Measurements from ENCODE around the gene SDR39U1.
"Not testable (repeated sequence)": the region's sequence is repeated elsewhere in the genome, so short reads cannot be mapped to it uniquely, and the experiment has no call there.

Gene SDR39U1

DNA sequence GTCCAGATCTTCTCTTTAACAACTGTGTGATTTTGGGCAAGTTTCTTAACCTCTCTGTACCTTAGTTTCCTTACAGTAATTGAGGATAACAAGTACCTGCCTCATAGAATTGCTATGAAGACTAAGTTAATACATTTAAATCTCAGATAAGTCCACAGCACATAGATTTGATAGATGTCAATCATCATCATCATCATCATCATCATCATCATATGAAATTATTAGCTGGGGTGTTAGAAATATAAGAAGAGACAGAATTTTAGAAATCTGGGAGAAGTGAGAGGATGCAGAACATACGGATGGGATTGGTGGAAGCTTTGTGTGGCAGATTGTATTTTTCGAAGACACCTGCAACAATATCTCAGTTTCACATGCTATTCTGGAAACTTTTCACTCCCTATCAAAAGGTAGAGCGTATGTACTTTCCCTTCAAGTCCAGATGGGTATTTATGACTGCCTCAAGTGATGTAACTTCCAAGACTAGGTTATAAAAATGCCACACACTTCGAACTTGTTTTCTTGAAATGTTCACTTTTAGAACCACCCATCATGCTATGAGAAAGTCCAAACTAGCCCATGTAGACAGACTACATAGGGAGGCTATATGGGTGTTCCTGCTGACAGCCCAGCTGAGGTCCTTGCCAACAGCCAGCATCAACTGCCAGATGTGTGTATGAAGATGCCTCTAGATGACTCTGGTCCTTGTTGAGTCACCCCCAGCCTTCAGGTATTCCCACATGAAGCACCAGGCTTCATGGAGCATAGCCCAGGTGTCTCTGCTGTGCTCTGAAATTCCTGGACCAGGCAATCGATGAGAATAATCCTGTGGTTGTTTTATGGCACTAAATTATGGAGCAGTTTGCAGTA is 20.7 kb upstream of the SDR39U1 start:
- Histone ChIP-seq H3K4me3 (replicated peaks; ENCODE audit: low read depth, low read length) (no peak overlapping the region), H3K27me3 (replicated peaks; ENCODE audit: control insufficient read depth, insufficient read depth, low read length) (no peaks in the 10 kb centered on the region)
- TF ChIP-seq CTCF (IDR thresholded peaks at IDR 0.05; ENCODE audit: insufficient read depth, low read length, poor library complexity, severe bottlenecking), result no peak

DNA sequence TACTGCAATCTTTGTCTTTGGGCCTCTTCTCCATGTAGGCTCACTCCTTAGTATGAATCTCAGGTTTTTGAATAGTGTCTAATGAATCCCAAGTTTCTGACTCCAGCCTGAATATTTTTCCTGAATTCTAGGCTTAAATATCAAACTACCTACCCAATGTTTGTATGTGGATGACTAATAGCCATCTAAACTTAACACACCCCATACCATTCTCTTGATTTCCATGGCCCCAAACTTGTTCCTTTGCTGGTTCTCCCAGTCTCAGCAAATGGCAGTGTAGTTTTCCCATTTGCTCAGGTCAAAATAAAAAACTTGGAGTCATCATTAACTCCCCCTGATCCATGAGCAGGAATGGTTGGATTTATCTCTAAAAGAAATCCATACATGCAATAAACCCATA is 18.8 kb upstream of the SDR39U1 start:
- Histone ChIP-seq H3K36me3 (ENCODE audit: control insufficient read depth, insufficient read depth, low read length) (no peaks in the 10 kb centered on the region), H3K4me3 (replicated peaks; ENCODE audit: low read depth, low read length) (no peak overlapping the region), H3K27me3 (replicated peaks; ENCODE audit: control insufficient read depth, insufficient read depth, low read length) (no peaks in the 10 kb centered on the region)
- no peak for TF ChIP-seq CTCF (IDR thresholded peaks at IDR 0.05; ENCODE audit: insufficient read depth, low read length, poor library complexity, severe bottlenecking)
- DNase-seq (ENCODE audit: extremely low read depth, insufficient read length), result no peak

More for the DNA sequence above, 20.7 kb upstream of the SDR39U1 start:
- DNase-seq (ENCODE audit: extremely low read depth, insufficient read length), result no peak
- no peaks in the 10 kb centered on the region for H3K36me3 ChIP-seq (ENCODE audit: control insufficient read depth, insufficient read depth, low read length)

- Histone ChIP-seq H3K4me3 (replicated peaks; ENCODE audit: low read depth, low read length) (no peak overlapping the region), H3K36me3 (ENCODE audit: control insufficient read depth, insufficient read depth, low read length) (no peaks in the 10 kb centered on the region), H3K27me3 (replicated peaks; ENCODE audit: control insufficient read depth, insufficient read depth, low read length) (no peaks in the 10 kb centered on the region)
- TF ChIP-seq CTCF (IDR thresholded peaks at IDR 0.05; ENCODE audit: insufficient read depth, low read length, poor library complexity, severe bottlenecking), result no peak
- no peak for DNase-seq (ENCODE audit: extremely low read depth, insufficient read length)
Observed at GRCh38 chr14:24459331-24459730, 16.8 kb upstream of the SDR39U1 start.

GRCh38 chr14:24458736-24459135 is 16.2 kb upstream of the SDR39U1 start:
- no peak for TF ChIP-seq CTCF (IDR thresholded peaks at IDR 0.05; ENCODE audit: insufficient read depth, low read length, poor library complexity, severe bottlenecking)
- Histone ChIP-seq H3K36me3 (ENCODE audit: control insufficient read depth, insufficient read depth, low read length) (no peaks in the 10 kb centered on the region), H3K27me3 (replicated peaks; ENCODE audit: control insufficient read depth, insufficient read depth, low read length) (no peaks in the 10 kb centered on the region), H3K4me3 (replicated peaks; ENCODE audit: low read depth, low read length) (no peak overlapping the region)
- no peak for DNase-seq (ENCODE audit: extremely low read depth, insufficient read length)

GRCh38 chr14:24456980-24457379 is 14.4 kb upstream of the SDR39U1 start:
- Histone ChIP-seq H3K36me3 (ENCODE audit: control insufficient read depth, insufficient read depth, low read length) (no peaks in the 10 kb centered on the region), H3K27me3 (replicated peaks; ENCODE audit: control insufficient read depth, insufficient read depth, low read length) (no peaks in the 10 kb centered on the region), H3K4me3 (replicated peaks; ENCODE audit: low read depth, low read length) (no peak overlapping the region)
- TF ChIP-seq CTCF (IDR thresholded peaks at IDR 0.05; ENCODE audit: insufficient read depth, low read length, poor library complexity, severe bottlenecking), result no peak
- no peak for DNase-seq (ENCODE audit: extremely low read depth, insufficient read length)

- not testable (repeated sequence) for H3K27me3 ChIP-seq (replicated peaks; ENCODE audit: control insufficient read depth, insufficient read depth, low read length); H3K36me3 ChIP-seq (ENCODE audit: control insufficient read depth, insufficient read depth, low read length); DNase-seq (ENCODE audit: extremely low read depth, insufficient read length); H3K4me3 ChIP-seq (replicated peaks; ENCODE audit: low read depth, low read length)
Observed at GRCh38 chr14:24450828-24451227, 8.3 kb upstream of the SDR39U1 start.

All from GM06990 (cell line).